Lower leg skin (tissue), 3 donors: Measurements from ENCODE around the gene OGA.

Source experiments
- POLR2A ChIP-seq, 2 donors: fragments of 450-650 bp; IDR thresholded peaks; one replicate each; pipeline ENCODE4 v1.6.1; 2016 to 2017; ENCODE audit warnings: antibody characterized with exemption in 2 of 2, mild to moderate bottlenecking in 1 of 2, moderate library complexity in 1 of 2
- TF ChIP-seq, protein P1 (sequence below), 3 donors: fragments of 450-650 bp; IDR thresholded peaks; one replicate each; pipeline ENCODE4 v1.5.1; 2016; ENCODE audit warnings: antibody characterized with exemption in 3 of 3, mild to moderate bottlenecking in 3 of 3, moderate library complexity in 2 of 3

GRCh38 chr10:101744267-101744666, 74.0 kb downstream of the OGA start:
- TF ChIP-seq, protein P1, sequence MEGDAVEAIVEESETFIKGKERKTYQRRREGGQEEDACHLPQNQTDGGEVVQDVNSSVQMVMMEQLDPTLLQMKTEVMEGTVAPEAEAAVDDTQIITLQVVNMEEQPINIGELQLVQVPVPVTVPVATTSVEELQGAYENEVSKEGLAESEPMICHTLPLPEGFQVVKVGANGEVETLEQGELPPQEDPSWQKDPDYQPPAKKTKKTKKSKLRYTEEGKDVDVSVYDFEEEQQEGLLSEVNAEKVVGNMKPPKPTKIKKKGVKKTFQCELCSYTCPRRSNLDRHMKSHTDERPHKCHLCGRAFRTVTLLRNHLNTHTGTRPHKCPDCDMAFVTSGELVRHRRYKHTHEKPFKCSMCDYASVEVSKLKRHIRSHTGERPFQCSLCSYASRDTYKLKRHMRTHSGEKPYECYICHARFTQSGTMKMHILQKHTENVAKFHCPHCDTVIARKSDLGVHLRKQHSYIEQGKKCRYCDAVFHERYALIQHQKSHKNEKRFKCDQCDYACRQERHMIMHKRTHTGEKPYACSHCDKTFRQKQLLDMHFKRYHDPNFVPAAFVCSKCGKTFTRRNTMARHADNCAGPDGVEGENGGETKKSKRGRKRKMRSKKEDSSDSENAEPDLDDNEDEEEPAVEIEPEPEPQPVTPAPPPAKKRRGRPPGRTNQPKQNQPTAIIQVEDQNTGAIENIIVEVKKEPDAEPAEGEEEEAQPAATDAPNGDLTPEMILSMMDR (IDR thresholded peaks at IDR 0.05) = no peak
- TF ChIP-seq POLR2A (IDR thresholded peaks at IDR 0.05) = no peak
